NCI-H2029 treated with DMSO at 0.1 percent for 48 hours (cell line): Measurements from ENCODE around the gene GPR18.
"Not testable (repeated sequence)": the region's sequence is repeated elsewhere in the genome, so short reads cannot be mapped to it uniquely, and the experiment has no call there.

ENCODE experiments used
- DNase-seq: peaks from one replicate; lab custom pipeline; 2025; lab: John Stamatoyannopoulos, UW

GPR18 gene

GRCh38 chr13:99266827-99267226 lies 8.6 kb upstream of the GPR18 start:
- no peak for DNase-seq

GRCh38 chr13:99265821-99266426 lies 7.7 kb upstream of the GPR18 start:
- peak; percentile 53 for DNase-seq

- no peak for DNase-seq
These were observed 7.1 kb upstream of the GPR18 start for GRCh38 chr13:99265162-99265800.

- DNase-seq, result no peak
These were observed 5.9 kb upstream of the GPR18 start for GRCh38 chr13:99264051-99264450.

GRCh38 chr13:99263126-99263785 lies 5.1 kb upstream of the GPR18 start:
- DNase-seq, result no peak

GRCh38 chr13:99261059-99261458 lies 2.9 kb upstream of the GPR18 start:
- no peak for DNase-seq

- no peak for DNase-seq
These were observed 2.0 kb upstream of the GPR18 start for GRCh38 chr13:99260216-99260615.

- DNase-seq, result no peak
These were observed 767 bp upstream of the GPR18 start for GRCh38 chr13:99258946-99259345.

- no peak for DNase-seq
These were observed 888 bp downstream of the GPR18 start for GRCh38 chr13:99257291-99257690.

GRCh38 chr13:99256709-99257108 lies 1.5 kb downstream of the GPR18 start:
- no peak for DNase-seq

- DNase-seq, result no peak
These were observed 1.9 kb downstream of the GPR18 start for GRCh38 chr13:99256283-99256682.

- no peak for DNase-seq
These were observed 2.9 kb downstream of the GPR18 start for GRCh38 chr13:99255271-99255670.

- DNase-seq, result no peak
These were observed 3.3 kb downstream of the GPR18 start for GRCh38 chr13:99254830-99255229.

- no peak for DNase-seq
These were observed 6.3 kb downstream of the GPR18 start for GRCh38 chr13:99251921-99252320.

- DNase-seq, result no peak
These were observed 7.0 kb downstream of the GPR18 start for GRCh38 chr13:99250982-99251825.

GRCh38 chr13:99249606-99250005 lies 8.6 kb downstream of the GPR18 start:
- not testable (repeated sequence) for DNase-seq

- DNase-seq, result not testable (repeated sequence)
These were observed 9.0 kb downstream of the GPR18 start for GRCh38 chr13:99249178-99249577.

GRCh38 chr13:99246100-99246499 lies 12.1 kb downstream of the GPR18 start:
- no peak for DNase-seq

- DNase-seq, result no peak
These were observed 20.1 kb downstream of the GPR18 start for GRCh38 chr13:99237981-99238662.

GRCh38 chr13:99231721-99232120 lies 26.5 kb downstream of the GPR18 start:
- DNase-seq, result no peak

- DNase-seq, result no peak
These were observed 27.2 kb downstream of the GPR18 start for GRCh38 chr13:99230991-99231390.

GRCh38 chr13:99230588-99230987 lies 27.6 kb downstream of the GPR18 start:
- not testable (repeated sequence) for DNase-seq
